H1 (cell line): ENCODE data around the gene APBA2. TPM values are rescaled to one million over a fixed set of nuclear protein-coding genes. Genes with fewer than 3 reads are reported as not detected.

Experiments used
- EZH2 ChIP-seq: fragments of 200-600 bp; sonication (generic); IDR thresholded peaks from 2 replicates; pipeline ENCODE4 v1.7.1; 2012; ENCODE audit warnings: low read depth, mild to moderate bottlenecking, moderate library complexity, low read length, inconsistent platforms; ENCODE audit not compliant: severe bottlenecking
- RNF2 ChIP-seq: fragments of 200-900, 300-1000 bp; sonication (generic); IDR thresholded peaks from 2 replicates; pipeline ENCODE4 v1.7.1; 2016; ENCODE audit warnings: borderline replicate concordance, low read depth, mild to moderate bottlenecking, antibody characterized with exemption, low read length; ENCODE audit not compliant: poor library complexity, severe bottlenecking; ENCODE audit errors: missing control alignments
- SRF ChIP-seq: IDR thresholded peaks from 2 replicates; pipeline ENCODE4 v1.6.1; 2011; ENCODE audit warnings: mild to moderate bottlenecking, low read depth, low read length, moderate library complexity
- TBP ChIP-seq: IDR thresholded peaks from 2 replicates; pipeline ENCODE4 v1.6.1; 2011; ENCODE audit warnings: low read depth, low read length, improper control_type of control experiment
- polyA plus RNA-seq, 7 experiments: library from polyadenylated mRNA; depleted of rRNA in 3 of 7; stranded (reverse) in 5 of 7; unstranded in 2 of 7; fragments of >200 nt in 5 of 7; fragments of 200-250 nt in 2 of 7; gene quantifications; 1 replicate in 5 of 7; 2 replicates in 1 of 7; 4 replicates in 1 of 7; pipeline versions ENCODE4 v1.2.1 to v1.2.3, GENCODE V29; 2011 to 2013; ENCODE audit warnings: missing spikeins in 2 of 7, mixed read lengths in 2 of 7
- total RNA-seq: library from RNA; stranded (reverse); fragmentation: NEBNext Ultra II Directional; extraction: Animal tissue kit (Norgen Biotek cat#: 25700); gene quantifications from 2 replicates; pipeline ENCODE4 v1.2.1, GENCODE V29; 2021
- TF ChIP-seq, protein P1 (sequence below): fragments of 300-600 bp; sonication (generic); IDR thresholded peaks from 2 replicates; pipeline ENCODE4 v1.7.1; 2012; ENCODE audit warnings: low read length, moderate library complexity, mild to moderate bottlenecking, inconsistent platforms; ENCODE audit not compliant: insufficient replicate concordance

APBA2 gene
- total and polyA plus RNA-seq, 2 of the 8 experiments (the other 6 are each of a cell fraction or from before 2014, with no cell fraction given): 15.5 to 19.0 TPM

DNA sequence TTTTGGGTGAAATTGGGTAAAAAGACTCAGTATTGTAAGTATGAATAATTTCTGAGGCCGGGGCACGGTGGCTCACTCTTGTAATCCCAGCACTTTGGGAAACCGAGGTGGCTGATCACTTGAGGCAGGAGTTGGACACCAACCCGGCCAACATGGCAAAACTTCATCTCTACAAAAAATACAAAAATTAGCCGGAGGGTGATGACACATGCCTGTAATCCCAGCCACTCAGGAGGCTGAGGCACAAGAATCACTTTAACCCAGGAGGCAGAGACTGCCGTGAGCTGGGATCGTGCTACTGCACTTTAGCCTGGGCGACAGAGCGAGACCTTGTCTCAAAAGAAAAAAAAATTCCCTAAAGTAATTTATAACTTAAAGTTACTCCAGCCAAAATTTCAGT is 162.2 kb downstream of the APBA2 start (continued):
- TF ChIP-seq, protein P1, sequence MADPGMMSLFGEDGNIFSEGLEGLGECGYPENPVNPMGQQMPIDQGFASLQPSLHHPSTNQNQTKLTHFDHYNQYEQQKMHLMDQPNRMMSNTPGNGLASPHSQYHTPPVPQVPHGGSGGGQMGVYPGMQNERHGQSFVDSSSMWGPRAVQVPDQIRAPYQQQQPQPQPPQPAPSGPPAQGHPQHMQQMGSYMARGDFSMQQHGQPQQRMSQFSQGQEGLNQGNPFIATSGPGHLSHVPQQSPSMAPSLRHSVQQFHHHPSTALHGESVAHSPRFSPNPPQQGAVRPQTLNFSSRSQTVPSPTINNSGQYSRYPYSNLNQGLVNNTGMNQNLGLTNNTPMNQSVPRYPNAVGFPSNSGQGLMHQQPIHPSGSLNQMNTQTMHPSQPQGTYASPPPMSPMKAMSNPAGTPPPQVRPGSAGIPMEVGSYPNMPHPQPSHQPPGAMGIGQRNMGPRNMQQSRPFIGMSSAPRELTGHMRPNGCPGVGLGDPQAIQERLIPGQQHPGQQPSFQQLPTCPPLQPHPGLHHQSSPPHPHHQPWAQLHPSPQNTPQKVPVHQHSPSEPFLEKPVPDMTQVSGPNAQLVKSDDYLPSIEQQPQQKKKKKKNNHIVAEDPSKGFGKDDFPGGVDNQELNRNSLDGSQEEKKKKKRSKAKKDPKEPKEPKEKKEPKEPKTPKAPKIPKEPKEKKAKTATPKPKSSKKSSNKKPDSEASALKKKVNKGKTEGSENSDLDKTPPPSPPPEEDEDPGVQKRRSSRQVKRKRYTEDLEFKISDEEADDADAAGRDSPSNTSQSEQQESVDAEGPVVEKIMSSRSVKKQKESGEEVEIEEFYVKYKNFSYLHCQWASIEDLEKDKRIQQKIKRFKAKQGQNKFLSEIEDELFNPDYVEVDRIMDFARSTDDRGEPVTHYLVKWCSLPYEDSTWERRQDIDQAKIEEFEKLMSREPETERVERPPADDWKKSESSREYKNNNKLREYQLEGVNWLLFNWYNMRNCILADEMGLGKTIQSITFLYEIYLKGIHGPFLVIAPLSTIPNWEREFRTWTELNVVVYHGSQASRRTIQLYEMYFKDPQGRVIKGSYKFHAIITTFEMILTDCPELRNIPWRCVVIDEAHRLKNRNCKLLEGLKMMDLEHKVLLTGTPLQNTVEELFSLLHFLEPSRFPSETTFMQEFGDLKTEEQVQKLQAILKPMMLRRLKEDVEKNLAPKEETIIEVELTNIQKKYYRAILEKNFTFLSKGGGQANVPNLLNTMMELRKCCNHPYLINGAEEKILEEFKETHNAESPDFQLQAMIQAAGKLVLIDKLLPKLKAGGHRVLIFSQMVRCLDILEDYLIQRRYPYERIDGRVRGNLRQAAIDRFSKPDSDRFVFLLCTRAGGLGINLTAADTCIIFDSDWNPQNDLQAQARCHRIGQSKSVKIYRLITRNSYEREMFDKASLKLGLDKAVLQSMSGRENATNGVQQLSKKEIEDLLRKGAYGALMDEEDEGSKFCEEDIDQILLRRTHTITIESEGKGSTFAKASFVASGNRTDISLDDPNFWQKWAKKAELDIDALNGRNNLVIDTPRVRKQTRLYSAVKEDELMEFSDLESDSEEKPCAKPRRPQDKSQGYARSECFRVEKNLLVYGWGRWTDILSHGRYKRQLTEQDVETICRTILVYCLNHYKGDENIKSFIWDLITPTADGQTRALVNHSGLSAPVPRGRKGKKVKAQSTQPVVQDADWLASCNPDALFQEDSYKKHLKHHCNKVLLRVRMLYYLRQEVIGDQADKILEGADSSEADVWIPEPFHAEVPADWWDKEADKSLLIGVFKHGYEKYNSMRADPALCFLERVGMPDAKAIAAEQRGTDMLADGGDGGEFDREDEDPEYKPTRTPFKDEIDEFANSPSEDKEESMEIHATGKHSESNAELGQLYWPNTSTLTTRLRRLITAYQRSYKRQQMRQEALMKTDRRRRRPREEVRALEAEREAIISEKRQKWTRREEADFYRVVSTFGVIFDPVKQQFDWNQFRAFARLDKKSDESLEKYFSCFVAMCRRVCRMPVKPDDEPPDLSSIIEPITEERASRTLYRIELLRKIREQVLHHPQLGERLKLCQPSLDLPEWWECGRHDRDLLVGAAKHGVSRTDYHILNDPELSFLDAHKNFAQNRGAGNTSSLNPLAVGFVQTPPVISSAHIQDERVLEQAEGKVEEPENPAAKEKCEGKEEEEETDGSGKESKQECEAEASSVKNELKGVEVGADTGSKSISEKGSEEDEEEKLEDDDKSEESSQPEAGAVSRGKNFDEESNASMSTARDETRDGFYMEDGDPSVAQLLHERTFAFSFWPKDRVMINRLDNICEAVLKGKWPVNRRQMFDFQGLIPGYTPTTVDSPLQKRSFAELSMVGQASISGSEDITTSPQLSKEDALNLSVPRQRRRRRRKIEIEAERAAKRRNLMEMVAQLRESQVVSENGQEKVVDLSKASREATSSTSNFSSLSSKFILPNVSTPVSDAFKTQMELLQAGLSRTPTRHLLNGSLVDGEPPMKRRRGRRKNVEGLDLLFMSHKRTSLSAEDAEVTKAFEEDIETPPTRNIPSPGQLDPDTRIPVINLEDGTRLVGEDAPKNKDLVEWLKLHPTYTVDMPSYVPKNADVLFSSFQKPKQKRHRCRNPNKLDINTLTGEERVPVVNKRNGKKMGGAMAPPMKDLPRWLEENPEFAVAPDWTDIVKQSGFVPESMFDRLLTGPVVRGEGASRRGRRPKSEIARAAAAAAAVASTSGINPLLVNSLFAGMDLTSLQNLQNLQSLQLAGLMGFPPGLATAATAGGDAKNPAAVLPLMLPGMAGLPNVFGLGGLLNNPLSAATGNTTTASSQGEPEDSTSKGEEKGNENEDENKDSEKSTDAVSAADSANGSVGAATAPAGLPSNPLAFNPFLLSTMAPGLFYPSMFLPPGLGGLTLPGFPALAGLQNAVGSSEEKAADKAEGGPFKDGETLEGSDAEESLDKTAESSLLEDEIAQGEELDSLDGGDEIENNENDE: no peak
- TF ChIP-seq SRF (no peak), EZH2 (no peak), TBP (no peak), RNF2 (no peak)
